Measurements from ENCODE around the gene CD44. TPM values are rescaled to one million over a fixed set of nuclear protein-coding genes. Genes with fewer than 3 reads are reported as not detected.

CD44 gene
- total RNA-seq, 1 donor from 2014 or later = 489 TPM

GRCh38 chr11:35280727-35281126 lies 141.8 kb downstream of the CD44 start:
- Mint-ChIP-seq H3K4me3 (no peak overlapping the region), H3K27me3 (no peaks in the 10 kb centered on the region), H3K36me3 (ENCODE audit: low read depth) (peaks cover 7% of the 10 kb centered on the region), H3K4me1 (peaks cover 28% of the 10 kb centered on the region), H3K9me3 (peaks cover 16% of the 10 kb centered on the region), H3K27ac (no peak overlapping the region)
- intact Hi-C loops (cut with micrococcal nuclease) = no loop called here
- no peak for DNase-seq

GRCh38 chr11:35281169-35281688 lies 142.3 kb downstream of the CD44 start:
- H3K36me3 Mint-ChIP-seq (ENCODE audit: low read depth) = peaks cover 7% of the 10 kb centered on the region
- DNase-seq = no peak
- H3K4me3 Mint-ChIP-seq = no peak overlapping the region
- H3K4me1 Mint-ChIP-seq = peaks cover 22% of the 10 kb centered on the region
- H3K9me3 Mint-ChIP-seq = peaks cover 18% of the 10 kb centered on the region
- H3K27me3 Mint-ChIP-seq = no peaks in the 10 kb centered on the region
- intact Hi-C loops (cut with micrococcal nuclease) = no loop called here
- no peak overlapping the region for H3K27ac Mint-ChIP-seq

Other genes with a start within 250 kb of the CD44 start
- gene APIP, start 222.8 kb upstream of the CD44 start, total RNA-seq = 26.8 and 29.6 TPM in 2 replicates
- gene PDHX, start 222.6 kb upstream of the CD44 start, total RNA-seq = 31.0 and 35.7 TPM in 2 replicates